Measurements from ENCODE around the gene ZNF385D.

ZNF385D gene

DNA sequence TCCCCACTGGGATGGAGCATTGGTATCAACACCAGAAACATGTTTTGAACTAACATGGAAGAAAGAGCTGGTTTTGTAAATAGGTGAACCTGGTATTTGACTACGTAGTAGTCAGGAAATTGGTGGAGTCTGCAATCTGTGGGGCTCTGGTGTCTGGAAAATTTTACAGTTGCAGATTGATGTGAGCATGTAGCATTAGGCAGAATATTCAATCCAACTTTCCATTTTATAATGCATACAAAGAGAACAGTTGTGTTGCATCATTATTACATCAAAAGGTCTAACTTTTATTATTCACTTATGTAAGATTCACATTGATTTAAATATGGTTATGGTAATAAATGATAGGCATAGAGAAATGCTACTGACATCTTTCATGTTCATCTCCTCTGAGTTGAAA, 340.0 kb downstream of the ZNF385D start:
- TF ChIP-seq, protein P1, sequence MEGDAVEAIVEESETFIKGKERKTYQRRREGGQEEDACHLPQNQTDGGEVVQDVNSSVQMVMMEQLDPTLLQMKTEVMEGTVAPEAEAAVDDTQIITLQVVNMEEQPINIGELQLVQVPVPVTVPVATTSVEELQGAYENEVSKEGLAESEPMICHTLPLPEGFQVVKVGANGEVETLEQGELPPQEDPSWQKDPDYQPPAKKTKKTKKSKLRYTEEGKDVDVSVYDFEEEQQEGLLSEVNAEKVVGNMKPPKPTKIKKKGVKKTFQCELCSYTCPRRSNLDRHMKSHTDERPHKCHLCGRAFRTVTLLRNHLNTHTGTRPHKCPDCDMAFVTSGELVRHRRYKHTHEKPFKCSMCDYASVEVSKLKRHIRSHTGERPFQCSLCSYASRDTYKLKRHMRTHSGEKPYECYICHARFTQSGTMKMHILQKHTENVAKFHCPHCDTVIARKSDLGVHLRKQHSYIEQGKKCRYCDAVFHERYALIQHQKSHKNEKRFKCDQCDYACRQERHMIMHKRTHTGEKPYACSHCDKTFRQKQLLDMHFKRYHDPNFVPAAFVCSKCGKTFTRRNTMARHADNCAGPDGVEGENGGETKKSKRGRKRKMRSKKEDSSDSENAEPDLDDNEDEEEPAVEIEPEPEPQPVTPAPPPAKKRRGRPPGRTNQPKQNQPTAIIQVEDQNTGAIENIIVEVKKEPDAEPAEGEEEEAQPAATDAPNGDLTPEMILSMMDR (IDR thresholded peaks at IDR 0.05; ENCODE audit: extremely low read depth, insufficient read depth, missing control alignments) = no peak
- in situ Hi-C loops (cut with MboI; ENCODE audit: low pct_unique_long_range_greater_than_20kb, low sequenced_read_pairs, unreplicated experiment) = no loop called here
- DNase-seq (ENCODE audit: low spot score) = no peak

DNA sequence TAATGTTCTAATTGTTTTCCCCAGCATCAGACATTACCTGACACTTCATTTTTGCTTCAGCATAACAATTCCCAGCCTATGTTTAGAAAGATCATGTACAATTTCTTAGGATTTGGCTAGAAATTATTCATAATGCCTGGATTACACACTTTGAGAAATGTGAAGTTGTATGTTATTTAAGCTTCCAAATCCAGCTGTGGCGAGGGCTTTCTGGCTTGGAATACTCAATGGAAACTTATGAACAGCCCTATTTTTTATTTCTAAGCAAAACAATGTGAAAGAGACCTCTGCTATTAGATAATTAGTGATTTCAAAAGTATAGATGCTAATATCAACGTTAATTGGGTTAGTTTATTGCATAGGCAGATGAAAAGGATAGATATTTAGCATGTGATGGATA, 341.6 kb downstream of the ZNF385D start:
- TF ChIP-seq, protein P1 (IDR thresholded peaks at IDR 0.05; ENCODE audit: extremely low read depth, insufficient read depth, missing control alignments) = no peak
- in situ Hi-C loops (cut with MboI; ENCODE audit: low pct_unique_long_range_greater_than_20kb, low sequenced_read_pairs, unreplicated experiment) = no loop called here
- no peak for DNase-seq (ENCODE audit: low spot score)

DNA sequence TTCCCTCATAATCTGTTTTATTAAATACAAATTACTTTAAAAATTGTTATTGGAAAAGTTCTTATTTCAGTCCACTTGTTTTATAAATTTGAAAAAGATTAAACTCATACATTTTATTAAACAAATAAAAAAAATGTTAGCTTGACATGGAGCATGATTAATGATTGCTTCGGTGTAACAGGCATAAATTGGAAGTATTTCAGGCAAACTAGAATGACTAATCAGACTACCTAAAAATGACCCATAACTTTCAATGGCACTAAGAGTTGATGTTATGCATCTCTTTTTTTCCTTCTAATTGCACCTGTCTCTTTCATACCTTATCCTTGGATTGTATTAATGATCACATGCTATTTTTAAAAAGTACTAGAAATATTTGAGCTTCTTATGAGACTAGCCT, 343.3 kb downstream of the ZNF385D start:
- in situ Hi-C loops (cut with MboI; ENCODE audit: low pct_unique_long_range_greater_than_20kb, low sequenced_read_pairs, unreplicated experiment) = no loop called here
- no peak for DNase-seq (ENCODE audit: low spot score)
- TF ChIP-seq, protein P1 (IDR thresholded peaks at IDR 0.05; ENCODE audit: extremely low read depth, insufficient read depth, missing control alignments) = no peak

DNA sequence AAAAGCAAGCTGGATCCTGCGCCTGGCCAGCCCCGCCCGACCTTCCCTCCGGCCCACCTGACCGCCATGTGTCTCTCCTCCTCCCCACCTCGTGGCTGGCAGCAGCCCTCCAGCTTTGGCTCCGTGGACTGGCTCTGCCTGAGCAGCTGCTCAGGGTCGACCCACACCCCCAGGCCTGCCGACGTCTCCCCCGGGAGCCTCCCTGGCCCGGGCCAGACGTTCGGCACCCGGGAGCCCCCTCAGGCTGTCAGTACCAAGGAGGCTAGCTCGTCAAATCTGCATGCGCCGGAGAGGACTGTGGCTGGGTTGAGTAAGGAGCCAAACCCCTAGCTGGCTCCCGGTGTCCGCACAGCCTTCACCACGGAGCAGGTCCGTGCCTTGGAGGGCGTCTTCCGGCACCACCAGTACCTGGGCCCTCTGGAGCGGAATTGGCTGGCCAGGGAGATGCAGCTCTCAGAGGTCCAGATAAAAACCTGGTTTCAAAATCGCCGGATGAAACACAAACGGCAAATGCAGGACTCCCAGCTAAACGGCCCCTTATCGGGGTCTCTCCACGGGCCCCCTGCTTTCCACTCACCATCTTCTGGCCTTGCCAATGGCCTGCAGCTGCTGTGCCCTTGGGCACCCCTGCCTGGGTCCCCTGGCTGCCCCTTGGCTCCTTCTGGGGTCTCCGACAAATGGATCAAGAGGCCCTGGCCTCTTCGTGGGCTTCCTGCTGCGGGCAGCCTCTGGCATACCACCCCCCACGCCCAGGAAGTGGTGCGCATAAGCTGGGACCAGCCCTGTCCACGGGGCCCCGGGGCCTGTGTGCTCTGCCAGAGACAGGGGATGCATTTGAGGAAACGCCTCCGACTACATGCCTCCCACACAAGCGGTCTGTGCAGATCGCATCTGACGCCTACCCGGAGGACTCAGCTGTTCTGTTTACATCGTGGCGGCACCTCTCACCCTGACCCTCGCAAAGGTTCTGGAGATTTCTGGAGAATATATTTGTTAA, 345.0 kb downstream of the ZNF385D start:
- in situ Hi-C loops (cut with MboI; ENCODE audit: low pct_unique_long_range_greater_than_20kb, low sequenced_read_pairs, unreplicated experiment) = no loop called here
- DNase-seq (ENCODE audit: low spot score) = no peak
- TF ChIP-seq, protein P1 (IDR thresholded peaks at IDR 0.05; ENCODE audit: extremely low read depth, insufficient read depth, missing control alignments) = no peak

DNA sequence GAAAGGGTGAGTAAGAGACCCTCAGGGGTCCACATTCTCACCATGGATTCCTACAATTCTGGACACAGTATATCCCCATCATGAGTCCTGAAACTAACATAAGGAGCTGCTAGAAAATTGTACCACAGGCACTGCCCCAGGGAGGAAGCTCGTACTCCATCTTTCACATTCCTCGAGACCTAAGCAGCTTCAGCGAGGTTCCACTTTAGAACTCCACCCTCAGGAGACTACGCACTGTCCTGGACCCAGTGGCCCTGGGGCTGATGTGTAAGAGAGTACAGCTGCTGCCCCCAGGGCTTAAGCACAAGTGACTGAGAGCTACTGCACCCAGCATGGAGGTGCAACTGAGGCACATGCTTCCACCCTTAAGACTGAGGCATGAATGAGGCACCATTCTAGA, 352.5 kb downstream of the ZNF385D start:
- DNase-seq (ENCODE audit: low spot score) = no peak
- TF ChIP-seq, protein P1 (IDR thresholded peaks at IDR 0.05; ENCODE audit: extremely low read depth, insufficient read depth, missing control alignments) = no peak
- in situ Hi-C loops (cut with MboI; ENCODE audit: low pct_unique_long_range_greater_than_20kb, low sequenced_read_pairs, unreplicated experiment) = no loop called here

DNA sequence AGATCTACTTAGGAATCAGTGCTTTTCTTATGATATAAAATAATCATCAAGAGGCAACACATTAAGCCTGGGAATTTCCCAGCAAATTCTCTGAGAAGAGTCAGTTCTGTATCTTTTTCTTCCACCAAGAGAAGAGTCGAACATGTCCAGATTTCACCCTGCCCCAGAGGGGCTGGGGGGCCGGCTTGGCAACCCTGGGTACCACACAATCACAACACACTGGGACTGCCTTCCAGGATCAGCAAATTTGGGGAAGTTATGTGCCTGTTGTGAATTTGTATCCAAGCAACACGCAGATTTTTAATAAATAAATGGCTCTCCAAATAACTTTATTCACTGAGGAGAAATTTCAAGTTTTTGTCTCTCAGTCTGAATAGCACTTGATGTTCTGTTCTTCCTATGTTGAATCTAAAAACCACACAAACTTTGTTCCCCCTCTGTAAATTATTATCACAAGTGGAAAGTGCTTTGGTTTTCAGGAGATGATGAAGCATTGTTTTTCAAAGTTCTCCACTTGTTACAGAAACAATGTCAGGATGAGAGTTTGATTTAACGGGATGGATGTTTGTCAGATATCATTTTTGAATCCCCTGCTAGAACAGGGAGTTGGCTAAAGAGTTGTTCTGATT, 357.2 kb downstream of the ZNF385D start:
- TF ChIP-seq, protein P1 (IDR thresholded peaks at IDR 0.05; ENCODE audit: extremely low read depth, insufficient read depth, missing control alignments) = no peak
- in situ Hi-C loops (cut with MboI; ENCODE audit: low pct_unique_long_range_greater_than_20kb, low sequenced_read_pairs, unreplicated experiment) = no loop called here
- DNase-seq (ENCODE audit: low spot score) = no peak

Measured in GM13977 (cell line).